ENCODE measurements around the gene PLCB4. TPM values are rescaled to one million over a fixed set of nuclear protein-coding genes. Genes with fewer than 3 reads are reported as not detected.
A peak's percentile ranks its signal among the peaks of the same experiment; 100 is the strongest.

PLCB4 gene
- total RNA-seq, 1 experiment from 2014 or later, result 10.1 TPM

DNA sequence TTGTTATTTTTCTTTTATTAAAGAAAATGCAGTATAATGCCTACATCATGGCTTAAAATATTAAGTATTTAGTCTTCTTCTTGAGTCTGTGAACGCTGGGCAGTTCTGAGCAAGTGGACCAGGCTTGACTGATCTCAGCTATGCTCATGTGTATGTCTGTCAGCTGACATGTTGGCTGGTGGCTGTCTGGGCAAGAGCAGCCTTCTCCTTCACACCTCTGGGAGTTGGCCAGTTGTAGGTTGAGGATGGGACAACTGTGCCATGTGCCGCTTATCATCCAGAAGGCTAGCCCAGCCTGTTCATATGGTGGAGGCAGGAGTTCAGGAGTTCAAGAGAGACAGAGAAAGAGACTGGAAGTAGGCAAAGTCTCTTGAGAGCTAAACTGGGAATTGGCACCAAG is 175.9 kb downstream of the PLCB4 start:
- Histone ChIP-seq H3K56ac (ENCODE audit: insufficient read length, low read depth, low read length) (no peak overlapping the region), H4K5ac (ENCODE audit: insufficient read length, low read depth, low read length) (no peak overlapping the region), H2BK120ac (ENCODE audit: low read depth, low read length, poor library complexity, severe bottlenecking) (no peak overlapping the region), H4K8ac (replicated peaks; ENCODE audit: insufficient read length, low read depth, low read length) (no peak overlapping the region), H3K79me1 (ENCODE audit: insufficient read depth, low read depth, low read length, poor library complexity, severe bottlenecking) (no peaks in the 10 kb centered on the region), H3K23ac (ENCODE audit: insufficient read length, low read depth, low read length) (no peak overlapping the region), H3K9me3 (ENCODE audit: control insufficient read depth, low read depth, low read length) (no peaks in the 10 kb centered on the region), H4K20me1 (ENCODE audit: control insufficient read depth, insufficient read depth, insufficient read length) (no peaks in the 10 kb centered on the region), H3K9ac (ENCODE audit: extremely low read depth, insufficient read length, low read length) (no peak overlapping the region), H3K27me3 (ENCODE audit: insufficient read depth, low read length) (no peaks in the 10 kb centered on the region), H3K4me2 (ENCODE audit: insufficient read depth, insufficient read length, low read length) (no peak overlapping the region), H2BK20ac (ENCODE audit: low read depth, low read length, poor library complexity, severe bottlenecking) (no peak overlapping the region), H3K23me2 (ENCODE audit: insufficient read length, low read depth, low read length, poor library complexity, severe bottlenecking) (no peaks in the 10 kb centered on the region), H3K4me1 (ENCODE audit: insufficient read depth, low read length) (no peaks in the 10 kb centered on the region), H3K4ac (ENCODE audit: low read depth, low read length) (no peak overlapping the region), H2AFZ (ENCODE audit: low read length) (no peak overlapping the region), H3K79me2 (ENCODE audit: insufficient read depth, low read length) (no peaks in the 10 kb centered on the region), H2BK15ac (ENCODE audit: low read depth, low read length) (no peak overlapping the region), H2BK12ac (ENCODE audit: insufficient read length, low read depth, low read length) (no peak overlapping the region), H4K91ac (ENCODE audit: insufficient read length, low read depth, low read length) (no peak overlapping the region), H2BK5ac (ENCODE audit: insufficient read length, low read length) (no peak overlapping the region), H2AK5ac (ENCODE audit: insufficient read length, low read length) (no peak overlapping the region), H3K27ac (ENCODE audit: insufficient read length, low read depth, low read length) (no peak overlapping the region), H3K14ac (ENCODE audit: insufficient read depth, low read length) (peak overlapping the region; percentile 56; the same call in 1 of the 2 replicates), H3K18ac (ENCODE audit: insufficient read length, low read depth, low read length) (no peak overlapping the region), H3T11ph (ENCODE audit: low read length) (no peak overlapping the region)
- DNase-seq, result no peak
- Mint-ChIP-seq H3K9me3 (no peaks in the 10 kb centered on the region), H3K27me3 (ENCODE audit: low read depth) (no peaks in the 10 kb centered on the region; the same call in 1 of the 2 replicates), H3K27ac (no peak overlapping the region), H3K4me3 (no peak overlapping the region), H3K36me3 (ENCODE audit: insufficient read depth in 1 of 3, low read depth in 3 of 3) (no peaks in the 10 kb centered on the region), H3K4me1 (peaks cover 8 to 12% of the 10 kb centered on the region in 2 experiments)
- whole genome bisulfite sequencing (ENCODE audit: extremely low coverage, insufficient read length, low lambda C conversion rate), result no CpG with 5 or more reads among the region's 2 CpGs
- TF ChIP-seq, protein P1, sequence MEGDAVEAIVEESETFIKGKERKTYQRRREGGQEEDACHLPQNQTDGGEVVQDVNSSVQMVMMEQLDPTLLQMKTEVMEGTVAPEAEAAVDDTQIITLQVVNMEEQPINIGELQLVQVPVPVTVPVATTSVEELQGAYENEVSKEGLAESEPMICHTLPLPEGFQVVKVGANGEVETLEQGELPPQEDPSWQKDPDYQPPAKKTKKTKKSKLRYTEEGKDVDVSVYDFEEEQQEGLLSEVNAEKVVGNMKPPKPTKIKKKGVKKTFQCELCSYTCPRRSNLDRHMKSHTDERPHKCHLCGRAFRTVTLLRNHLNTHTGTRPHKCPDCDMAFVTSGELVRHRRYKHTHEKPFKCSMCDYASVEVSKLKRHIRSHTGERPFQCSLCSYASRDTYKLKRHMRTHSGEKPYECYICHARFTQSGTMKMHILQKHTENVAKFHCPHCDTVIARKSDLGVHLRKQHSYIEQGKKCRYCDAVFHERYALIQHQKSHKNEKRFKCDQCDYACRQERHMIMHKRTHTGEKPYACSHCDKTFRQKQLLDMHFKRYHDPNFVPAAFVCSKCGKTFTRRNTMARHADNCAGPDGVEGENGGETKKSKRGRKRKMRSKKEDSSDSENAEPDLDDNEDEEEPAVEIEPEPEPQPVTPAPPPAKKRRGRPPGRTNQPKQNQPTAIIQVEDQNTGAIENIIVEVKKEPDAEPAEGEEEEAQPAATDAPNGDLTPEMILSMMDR (conservative IDR thresholded peaks at IDR 0.05), result no peak
